GM12892 (cell line): ENCODE measurements around the gene PAXX.

ENCODE experiments used
- POLR2A ChIP-seq: IDR thresholded peaks from 2 replicates; pipeline ENCODE4 v1.6.1; 2011; ENCODE audit warnings: low read depth, low read length, control low read depth
- POLR2AphosphoS5 ChIP-seq: IDR thresholded peaks from 2 replicates; pipeline ENCODE4 v1.6.1; 2011; ENCODE audit warnings: low read depth, low read length, control low read depth
- TAF1 ChIP-seq: IDR thresholded peaks from 2 replicates; pipeline ENCODE4 v1.6.1; 2011; ENCODE audit warnings: low read depth, mild to moderate bottlenecking, control low read depth, low read length, borderline replicate concordance

- TF ChIP-seq POLR2AphosphoS5 (no peak), POLR2A (no peak), TAF1 (no peak)
These were observed 33.3 kb downstream of the PAXX start for GRCh38 chr9:137025517-137025966.
